HepG2 (cell line): Measurements from ENCODE around the gene TMEM62. TPM values are rescaled to one million over a fixed set of nuclear protein-coding genes. Genes with fewer than 3 reads are reported as not detected.

Source experiments
- NKX3-1 ChIP-seq: sonication (generic); formaldehyde crosslinking; IDR thresholded peaks from 2 replicates; pipeline ENCODE4 v1.5.0; 2020; ENCODE audit warnings: missing genetic modification reagents
- ZNF83 ChIP-seq: sonication (generic); formaldehyde crosslinking; IDR thresholded peaks from 2 replicates; pipeline ENCODE4 v1.4.0; 2020; ENCODE audit warnings: missing genetic modification reagents, mild to moderate bottlenecking, borderline replicate concordance
- polyA plus RNA-seq, 8 experiments: library from polyadenylated mRNA; depleted of rRNA in 3 of 8; stranded (reverse) in 7 of 8; unstranded in 1 of 8; fragments of >200 nt; fragmentation: Illumina TruSeq in 4 of 8; extraction: Trizol in 4 of 8; gene quantifications; 2 replicates each; pipeline versions ENCODE4 v1.2.1 to v1.2.3, GENCODE V29; 2011 to 2016; ENCODE audit warnings: low read depth in 4 of 8, missing spikeins in 1 of 8, mixed read lengths in 1 of 8; ENCODE audit not compliant: insufficient read depth in 1 of 8
- total RNA-seq, 5 experiments: library from RNA; depleted of rRNA; stranded (reverse); fragments of >200 nt; fragmentation: Illumina TruSeq; extraction: Trizol; gene quantifications; 2 replicates each; pipeline ENCODE4 v1.2.3, GENCODE V29; 2016; ENCODE audit warnings: low read depth in 1 of 5
- TF ChIP-seq, protein P1 (sequence below): sonication (generic); formaldehyde crosslinking; IDR thresholded peaks from 2 replicates; pipeline ENCODE4 v1.4.0; 2020; ENCODE audit warnings: missing genetic modification reagents, mild to moderate bottlenecking, borderline replicate concordance
- TF ChIP-seq, protein P2 (sequence below): sonication (generic); formaldehyde crosslinking; IDR thresholded peaks from 2 replicates; pipeline ENCODE4 v1.9.0; 2022; ENCODE audit warnings: missing genetic modification reagents, mild to moderate bottlenecking, borderline replicate concordance
- TF ChIP-seq, protein P3 (sequence below): sonication (generic); formaldehyde crosslinking; IDR thresholded peaks from 2 replicates; pipeline ENCODE4 v1.4.0; 2020; ENCODE audit warnings: low read depth, missing genetic modification reagents

The TMEM62 gene
- total and polyA plus RNA-seq, 2 of the 13 experiments (the other 11 are each of a cell fraction or from before 2014, with no cell fraction given) = 14.2 to 20.9 TPM

DNA sequence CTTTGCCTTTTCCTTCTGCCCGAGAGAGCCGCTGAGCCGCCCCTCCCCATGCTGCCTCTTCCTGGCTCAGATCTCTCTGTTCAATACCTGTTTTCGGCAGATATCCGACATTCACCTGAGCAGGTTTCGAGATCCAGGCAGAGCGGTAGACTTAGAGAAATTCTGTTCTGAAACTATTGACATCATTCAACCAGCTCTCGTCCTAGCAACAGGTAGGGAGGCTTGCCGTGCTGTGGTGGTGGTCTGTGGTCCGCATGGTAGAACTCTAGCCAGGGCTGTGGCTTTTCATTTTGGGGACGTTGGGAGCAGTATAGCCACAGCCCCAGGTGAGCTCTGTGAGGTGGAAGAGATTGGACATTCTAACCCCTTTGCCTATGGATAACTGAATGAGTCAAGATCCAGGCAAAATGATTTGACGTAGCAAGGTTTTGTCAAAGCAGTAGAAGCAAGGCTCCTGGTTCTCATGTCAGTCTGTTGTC, 810 bp downstream of the TMEM62 start (continued):
- TF ChIP-seq, protein P1, sequence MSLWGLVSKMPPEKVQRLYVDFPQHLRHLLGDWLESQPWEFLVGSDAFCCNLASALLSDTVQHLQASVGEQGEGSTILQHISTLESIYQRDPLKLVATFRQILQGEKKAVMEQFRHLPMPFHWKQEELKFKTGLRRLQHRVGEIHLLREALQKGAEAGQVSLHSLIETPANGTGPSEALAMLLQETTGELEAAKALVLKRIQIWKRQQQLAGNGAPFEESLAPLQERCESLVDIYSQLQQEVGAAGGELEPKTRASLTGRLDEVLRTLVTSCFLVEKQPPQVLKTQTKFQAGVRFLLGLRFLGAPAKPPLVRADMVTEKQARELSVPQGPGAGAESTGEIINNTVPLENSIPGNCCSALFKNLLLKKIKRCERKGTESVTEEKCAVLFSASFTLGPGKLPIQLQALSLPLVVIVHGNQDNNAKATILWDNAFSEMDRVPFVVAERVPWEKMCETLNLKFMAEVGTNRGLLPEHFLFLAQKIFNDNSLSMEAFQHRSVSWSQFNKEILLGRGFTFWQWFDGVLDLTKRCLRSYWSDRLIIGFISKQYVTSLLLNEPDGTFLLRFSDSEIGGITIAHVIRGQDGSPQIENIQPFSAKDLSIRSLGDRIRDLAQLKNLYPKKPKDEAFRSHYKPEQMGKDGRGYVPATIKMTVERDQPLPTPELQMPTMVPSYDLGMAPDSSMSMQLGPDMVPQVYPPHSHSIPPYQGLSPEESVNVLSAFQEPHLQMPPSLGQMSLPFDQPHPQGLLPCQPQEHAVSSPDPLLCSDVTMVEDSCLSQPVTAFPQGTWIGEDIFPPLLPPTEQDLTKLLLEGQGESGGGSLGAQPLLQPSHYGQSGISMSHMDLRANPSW = no peak
- TF ChIP-seq, protein P2, sequence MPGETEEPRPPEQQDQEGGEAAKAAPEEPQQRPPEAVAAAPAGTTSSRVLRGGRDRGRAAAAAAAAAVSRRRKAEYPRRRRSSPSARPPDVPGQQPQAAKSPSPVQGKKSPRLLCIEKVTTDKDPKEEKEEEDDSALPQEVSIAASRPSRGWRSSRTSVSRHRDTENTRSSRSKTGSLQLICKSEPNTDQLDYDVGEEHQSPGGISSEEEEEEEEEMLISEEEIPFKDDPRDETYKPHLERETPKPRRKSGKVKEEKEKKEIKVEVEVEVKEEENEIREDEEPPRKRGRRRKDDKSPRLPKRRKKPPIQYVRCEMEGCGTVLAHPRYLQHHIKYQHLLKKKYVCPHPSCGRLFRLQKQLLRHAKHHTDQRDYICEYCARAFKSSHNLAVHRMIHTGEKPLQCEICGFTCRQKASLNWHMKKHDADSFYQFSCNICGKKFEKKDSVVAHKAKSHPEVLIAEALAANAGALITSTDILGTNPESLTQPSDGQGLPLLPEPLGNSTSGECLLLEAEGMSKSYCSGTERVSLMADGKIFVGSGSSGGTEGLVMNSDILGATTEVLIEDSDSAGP = no peak
- TF ChIP-seq ZNF83 (no peak), NKX3-1 (CRISPR knock-in tag) (no peak)
- TF ChIP-seq, protein P3, sequence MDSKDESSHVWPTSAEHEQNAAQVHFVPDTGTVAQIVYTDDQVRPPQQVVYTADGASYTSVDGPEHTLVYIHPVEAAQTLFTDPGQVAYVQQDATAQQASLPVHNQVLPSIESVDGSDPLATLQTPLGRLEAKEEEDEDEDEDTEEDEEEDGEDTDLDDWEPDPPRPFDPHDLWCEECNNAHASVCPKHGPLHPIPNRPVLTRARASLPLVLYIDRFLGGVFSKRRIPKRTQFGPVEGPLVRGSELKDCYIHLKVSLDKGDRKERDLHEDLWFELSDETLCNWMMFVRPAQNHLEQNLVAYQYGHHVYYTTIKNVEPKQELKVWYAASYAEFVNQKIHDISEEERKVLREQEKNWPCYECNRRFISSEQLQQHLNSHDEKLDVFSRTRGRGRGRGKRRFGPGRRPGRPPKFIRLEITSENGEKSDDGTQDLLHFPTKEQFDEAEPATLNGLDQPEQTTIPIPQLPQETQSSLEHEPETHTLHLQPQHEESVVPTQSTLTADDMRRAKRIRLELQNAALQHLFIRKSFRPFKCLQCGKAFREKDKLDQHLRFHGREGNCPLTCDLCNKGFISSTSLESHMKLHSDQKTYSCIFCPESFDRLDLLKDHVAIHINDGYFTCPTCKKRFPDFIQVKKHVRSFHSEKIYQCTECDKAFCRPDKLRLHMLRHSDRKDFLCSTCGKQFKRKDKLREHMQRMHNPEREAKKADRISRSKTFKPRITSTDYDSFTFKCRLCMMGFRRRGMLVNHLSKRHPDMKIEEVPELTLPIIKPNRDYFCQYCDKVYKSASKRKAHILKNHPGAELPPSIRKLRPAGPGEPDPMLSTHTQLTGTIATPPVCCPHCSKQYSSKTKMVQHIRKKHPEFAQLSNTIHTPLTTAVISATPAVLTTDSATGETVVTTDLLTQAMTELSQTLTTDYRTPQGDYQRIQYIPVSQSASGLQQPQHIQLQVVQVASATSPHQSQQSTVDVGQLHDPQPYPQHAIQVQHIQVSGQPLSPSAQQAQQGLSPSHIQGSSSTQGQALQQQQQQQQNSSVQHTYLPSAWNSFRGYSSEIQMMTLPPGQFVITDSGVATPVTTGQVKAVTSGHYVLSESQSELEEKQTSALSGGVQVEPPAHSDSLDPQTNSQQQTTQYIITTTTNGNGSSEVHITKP = no peak
- TF ChIP-seq, all 625 proteins: peak for 3
